ENCODE results near the gene KIAA1755.

KIAA1755 gene

GRCh38 chr20:38267901-38268514, 7.5 kb upstream of the KIAA1755 start:
- no peaks in the 10 kb centered on the region for H3K9me3 ChIP-seq (ENCODE audit: insufficient read depth, low read depth, low read length)
- H4K20me1 ChIP-seq (ENCODE audit: insufficient read depth, low read length, poor library complexity, severe bottlenecking) = no peaks in the 10 kb centered on the region
- H3K4me1 ChIP-seq (ENCODE audit: insufficient read depth, low read length, poor library complexity, severe bottlenecking) = no peaks in the 10 kb centered on the region
- H3K79me2 ChIP-seq (ENCODE audit: insufficient read depth, low read length) = no peaks in the 10 kb centered on the region
- no peak overlapping the region for H2AFZ ChIP-seq (ENCODE audit: low read length)
- TF ChIP-seq CTCF (conservative IDR thresholded peaks at IDR 0.05; ENCODE audit: low read length) (no peak), EZH2phosphoT487 (IDR thresholded peaks at IDR 0.05; ENCODE audit: borderline replicate concordance) (no peak)
- H3K4me2 ChIP-seq (ENCODE audit: low read depth, low read length, poor library complexity, severe bottlenecking) = no peak overlapping the region
- no peaks in the 10 kb centered on the region for H3K9me2 ChIP-seq (replicated peaks; ENCODE audit: low read depth, low read length)
- H3K27me3 ChIP-seq (ENCODE audit: insufficient read depth, low read length, poor library complexity, severe bottlenecking) = no peaks in the 10 kb centered on the region
- H3F3A ChIP-seq (ENCODE audit: low read depth) = no peaks in the 10 kb centered on the region
- no peaks in the 10 kb centered on the region for H3K36me3 ChIP-seq (ENCODE audit: insufficient read depth, low read length)
- no peak overlapping the region for H3K4me3 ChIP-seq (ENCODE audit: low read length, poor library complexity, severe bottlenecking)
- no peak overlapping the region for H3K9ac ChIP-seq (ENCODE audit: low read depth, low read length, poor library complexity, severe bottlenecking)

- Histone ChIP-seq H4K20me1 (ENCODE audit: insufficient read depth, low read length, poor library complexity, severe bottlenecking) (no peaks in the 10 kb centered on the region), H3K4me3 (ENCODE audit: low read length, poor library complexity, severe bottlenecking) (no peak overlapping the region), H3K9ac (ENCODE audit: low read depth, low read length, poor library complexity, severe bottlenecking) (no peak overlapping the region), H3K9me3 (ENCODE audit: insufficient read depth, low read depth, low read length) (no peaks in the 10 kb centered on the region), H3K9me2 (replicated peaks; ENCODE audit: low read depth, low read length) (no peaks in the 10 kb centered on the region), H3K4me2 (ENCODE audit: low read depth, low read length, poor library complexity, severe bottlenecking) (no peak overlapping the region), H3K27me3 (ENCODE audit: insufficient read depth, low read length, poor library complexity, severe bottlenecking) (no peaks in the 10 kb centered on the region), H3K79me2 (ENCODE audit: insufficient read depth, low read length) (no peaks in the 10 kb centered on the region), H3K4me1 (ENCODE audit: insufficient read depth, low read length, poor library complexity, severe bottlenecking) (no peaks in the 10 kb centered on the region), H2AFZ (ENCODE audit: low read length) (no peak overlapping the region), H3F3A (ENCODE audit: low read depth) (no peaks in the 10 kb centered on the region), H3K36me3 (ENCODE audit: insufficient read depth, low read length) (no peaks in the 10 kb centered on the region)
- TF ChIP-seq EZH2phosphoT487 (IDR thresholded peaks at IDR 0.05; ENCODE audit: borderline replicate concordance) = no peak
- TF ChIP-seq CTCF (conservative IDR thresholded peaks at IDR 0.05; ENCODE audit: low read length) = no peak
These were observed 6.8 kb upstream of the KIAA1755 start for GRCh38 chr20:38267296-38267695.

DNA sequence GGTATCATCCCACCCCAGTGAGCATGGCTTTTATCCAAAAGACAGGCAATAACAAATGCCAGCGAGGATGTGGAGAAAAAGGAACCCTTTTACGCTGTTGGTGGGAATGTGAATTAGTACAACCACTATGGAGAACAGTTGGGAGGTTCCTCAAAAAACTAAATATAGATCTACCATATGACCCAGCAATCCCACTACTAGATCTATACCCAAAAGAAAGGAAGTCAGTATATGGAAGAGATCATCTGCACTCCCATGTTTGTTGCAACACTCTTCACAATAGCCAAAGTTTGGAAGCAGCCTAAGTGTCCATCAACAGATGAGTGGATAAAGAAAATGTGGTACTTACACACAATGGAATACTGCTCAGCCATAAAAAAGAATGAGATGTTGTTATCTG, 5.9 kb upstream of the KIAA1755 start:
- no peak for TF ChIP-seq EZH2phosphoT487 (IDR thresholded peaks at IDR 0.05; ENCODE audit: borderline replicate concordance)
- no peak for TF ChIP-seq CTCF (conservative IDR thresholded peaks at IDR 0.05; ENCODE audit: low read length)
- no peaks in the 10 kb centered on the region for H3K9me2 ChIP-seq (replicated peaks; ENCODE audit: low read depth, low read length)
- H3K4me2 ChIP-seq (ENCODE audit: low read depth, low read length, poor library complexity, severe bottlenecking) = no peak overlapping the region
- no peaks in the 10 kb centered on the region for H3K4me1 ChIP-seq (ENCODE audit: insufficient read depth, low read length, poor library complexity, severe bottlenecking)
- no peak overlapping the region for H3K9ac ChIP-seq (ENCODE audit: low read depth, low read length, poor library complexity, severe bottlenecking)
- H3K27me3 ChIP-seq (ENCODE audit: insufficient read depth, low read length, poor library complexity, severe bottlenecking) = no peaks in the 10 kb centered on the region
- H3F3A ChIP-seq (ENCODE audit: low read depth) = no peaks in the 10 kb centered on the region
- no peaks in the 10 kb centered on the region for H3K36me3 ChIP-seq (ENCODE audit: insufficient read depth, low read length)
- H3K4me3 ChIP-seq (ENCODE audit: low read length, poor library complexity, severe bottlenecking) = no peak overlapping the region
- no peaks in the 10 kb centered on the region for H4K20me1 ChIP-seq (ENCODE audit: insufficient read depth, low read length, poor library complexity, severe bottlenecking)
- no peaks in the 10 kb centered on the region for H3K79me2 ChIP-seq (ENCODE audit: insufficient read depth, low read length)
- H3K9me3 ChIP-seq (ENCODE audit: insufficient read depth, low read depth, low read length) = no peaks in the 10 kb centered on the region
- no peak overlapping the region for H2AFZ ChIP-seq (ENCODE audit: low read length)
